Lower leg skin (tissue), 4 donors: ENCODE data around the gene TMEM198. TPM values are rescaled to one million over a fixed set of nuclear protein-coding genes. Genes with fewer than 3 reads are reported as not detected.

Source experiments
- DNase-seq, 2 donors: peaks; one replicate each; pipeline ENCODE4 v3.0.0-alpha.2; 2019; ENCODE audit warnings: low spot score in 2 of 2
- H3K4me3 ChIP-seq: fragments of 200-600 bp; sonication (generic); 2 replicates; pipeline ENCODE4 v1.5.1; 2017; ENCODE audit warnings: mild to moderate bottlenecking, low read depth; ENCODE audit not compliant: poor library complexity, severe bottlenecking
- POLR2A ChIP-seq, 2 donors: fragments of 450-650 bp; IDR thresholded peaks; one replicate each; pipeline ENCODE4 v1.6.1; 2016 to 2017; ENCODE audit warnings: antibody characterized with exemption in 2 of 2, mild to moderate bottlenecking in 1 of 2, moderate library complexity in 1 of 2
- WGBS, 2 donors: methylation state at CpG; one replicate each; pipeline ENCODE4 v1.1.5; 2018; 5-methylcytosine and 5-hydroxymethylcytosine counted together
- intact Hi-C: fragments of 100-400 bp; cut with DNase I; formaldehyde crosslinking; loops from one replicate; pipeline ENCODE4 v1.15.0; 2023; ENCODE audit warnings: low total_unique reads
- total RNA-seq, 4 donors: library from RNA; depleted of rRNA; stranded (reverse); fragments of >200 nt; gene quantifications; one replicate each; pipeline ENCODE4 v1.1.0, GENCODE V29; 2016
- TF ChIP-seq, protein P1 (sequence below), 3 donors: fragments of 450-650 bp; IDR thresholded peaks; one replicate each; pipeline ENCODE4 v1.5.1; 2016; ENCODE audit warnings: antibody characterized with exemption in 3 of 3, mild to moderate bottlenecking in 3 of 3, moderate library complexity in 2 of 3

TMEM198 gene
- total RNA-seq, 4 donors from 2014 or later: 0.17 to 2.1 (median 1.0) TPM

DNA sequence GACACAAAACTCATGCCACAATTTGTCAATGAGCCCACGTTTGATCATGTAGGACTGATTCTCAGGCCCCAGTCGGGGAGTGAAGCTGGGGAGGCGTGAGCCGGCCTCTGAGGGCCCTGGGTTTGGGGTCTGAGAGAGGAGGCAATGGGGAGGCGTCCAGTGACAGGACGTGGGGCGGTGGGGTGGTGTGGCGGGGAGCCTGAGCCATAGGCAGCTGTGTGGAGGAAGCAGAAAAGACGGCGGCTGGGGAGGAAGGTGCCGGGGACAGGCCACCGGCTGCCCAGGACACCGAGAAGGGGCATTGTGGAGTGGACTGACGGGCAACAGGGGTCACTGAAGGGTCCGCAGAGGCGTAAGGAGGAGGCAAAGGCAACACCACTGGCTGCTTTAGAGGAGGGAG, 7.4 kb upstream of the TMEM198 start:
- no peak overlapping the region for H3K4me3 ChIP-seq
- no peak for TF ChIP-seq POLR2A (IDR thresholded peaks at IDR 0.05)
- intact Hi-C loops: no loop called here
- DNase-seq: no peak
- 77 to 83% methylated on average over 15 to 16 of the region's 16 CpGs for WGBS, 2 donors

DNA sequence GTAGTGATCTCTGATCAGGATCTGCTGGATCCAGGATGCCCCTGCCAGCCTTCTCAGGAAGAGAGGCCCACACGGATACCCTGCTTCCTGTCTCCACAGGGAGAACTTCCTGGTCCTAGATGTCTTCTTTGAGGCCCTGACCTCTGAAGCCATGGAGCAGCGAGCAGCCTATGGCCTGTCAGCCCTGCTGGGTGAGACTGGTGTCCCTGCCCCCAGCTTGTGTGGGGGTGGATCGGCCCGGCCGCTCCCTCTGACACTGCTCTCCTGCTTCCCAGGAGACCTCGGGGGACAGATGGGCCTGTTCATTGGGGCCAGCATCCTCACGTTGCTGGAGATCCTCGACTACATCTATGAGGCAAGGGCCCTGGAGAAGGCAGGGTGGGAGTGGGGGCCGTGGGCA, 6.9 kb upstream of the TMEM198 start:
- TF ChIP-seq POLR2A (IDR thresholded peaks at IDR 0.05): no peak
- TF ChIP-seq, protein P1, sequence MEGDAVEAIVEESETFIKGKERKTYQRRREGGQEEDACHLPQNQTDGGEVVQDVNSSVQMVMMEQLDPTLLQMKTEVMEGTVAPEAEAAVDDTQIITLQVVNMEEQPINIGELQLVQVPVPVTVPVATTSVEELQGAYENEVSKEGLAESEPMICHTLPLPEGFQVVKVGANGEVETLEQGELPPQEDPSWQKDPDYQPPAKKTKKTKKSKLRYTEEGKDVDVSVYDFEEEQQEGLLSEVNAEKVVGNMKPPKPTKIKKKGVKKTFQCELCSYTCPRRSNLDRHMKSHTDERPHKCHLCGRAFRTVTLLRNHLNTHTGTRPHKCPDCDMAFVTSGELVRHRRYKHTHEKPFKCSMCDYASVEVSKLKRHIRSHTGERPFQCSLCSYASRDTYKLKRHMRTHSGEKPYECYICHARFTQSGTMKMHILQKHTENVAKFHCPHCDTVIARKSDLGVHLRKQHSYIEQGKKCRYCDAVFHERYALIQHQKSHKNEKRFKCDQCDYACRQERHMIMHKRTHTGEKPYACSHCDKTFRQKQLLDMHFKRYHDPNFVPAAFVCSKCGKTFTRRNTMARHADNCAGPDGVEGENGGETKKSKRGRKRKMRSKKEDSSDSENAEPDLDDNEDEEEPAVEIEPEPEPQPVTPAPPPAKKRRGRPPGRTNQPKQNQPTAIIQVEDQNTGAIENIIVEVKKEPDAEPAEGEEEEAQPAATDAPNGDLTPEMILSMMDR (IDR thresholded peaks at IDR 0.05): no peak
- intact Hi-C loops: no loop called here
- no peak for DNase-seq
- WGBS, 2 donors: 49 to 60% methylated on average over 9 of the region's 9 CpGs
- H3K4me3 ChIP-seq: no peak overlapping the region

DNA sequence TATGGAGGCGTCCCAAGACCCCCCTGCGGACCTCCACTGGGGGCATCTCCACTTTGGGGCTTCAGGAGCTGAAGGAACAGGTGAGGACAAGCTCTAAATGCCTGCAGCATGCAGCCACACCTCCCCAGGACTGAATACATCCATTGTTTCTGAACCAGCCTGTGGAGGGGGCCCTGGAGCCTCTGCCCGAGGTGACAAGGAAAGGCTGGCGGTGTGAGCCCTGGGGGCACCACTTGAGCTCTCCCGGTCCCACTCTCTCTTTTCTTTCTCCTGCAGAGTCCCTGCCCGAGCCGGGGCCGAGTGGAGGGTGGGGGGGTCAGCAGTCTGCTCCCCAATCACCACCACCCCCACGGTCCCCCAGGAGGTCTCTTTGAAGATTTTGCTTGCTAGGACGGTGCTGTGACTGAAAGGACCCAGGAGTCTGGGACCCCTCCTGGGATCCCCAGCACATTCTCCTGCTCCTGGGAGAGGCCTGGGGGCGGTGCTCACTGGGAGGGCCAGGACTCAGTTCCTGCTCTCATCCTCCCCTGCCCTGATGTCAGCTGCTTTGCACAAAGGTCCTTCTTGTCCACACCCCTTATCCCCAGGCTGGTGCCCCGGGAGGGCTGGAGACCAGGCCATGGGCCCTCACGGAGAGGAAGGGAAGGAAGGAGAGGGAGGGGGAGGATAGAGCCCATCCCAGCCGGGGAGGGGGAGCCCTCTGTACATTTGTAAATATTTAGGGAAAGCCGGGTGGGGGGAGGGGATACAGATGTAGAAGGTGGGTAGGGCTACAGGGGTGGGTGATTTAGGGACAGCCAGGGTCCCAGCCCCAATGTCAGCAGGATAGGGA, 6.0 kb upstream of the TMEM198 start:
- no peak for TF ChIP-seq POLR2A (IDR thresholded peaks at IDR 0.05)
- TF ChIP-seq, protein P1 (IDR thresholded peaks at IDR 0.05): no peak
- intact Hi-C loops: no loop called here
- no peak overlapping the region for H3K4me3 ChIP-seq
- 44 to 56% methylated on average over 13 to 14 of the region's 15 CpGs for WGBS, 2 donors
- DNase-seq: no peak

DNA sequence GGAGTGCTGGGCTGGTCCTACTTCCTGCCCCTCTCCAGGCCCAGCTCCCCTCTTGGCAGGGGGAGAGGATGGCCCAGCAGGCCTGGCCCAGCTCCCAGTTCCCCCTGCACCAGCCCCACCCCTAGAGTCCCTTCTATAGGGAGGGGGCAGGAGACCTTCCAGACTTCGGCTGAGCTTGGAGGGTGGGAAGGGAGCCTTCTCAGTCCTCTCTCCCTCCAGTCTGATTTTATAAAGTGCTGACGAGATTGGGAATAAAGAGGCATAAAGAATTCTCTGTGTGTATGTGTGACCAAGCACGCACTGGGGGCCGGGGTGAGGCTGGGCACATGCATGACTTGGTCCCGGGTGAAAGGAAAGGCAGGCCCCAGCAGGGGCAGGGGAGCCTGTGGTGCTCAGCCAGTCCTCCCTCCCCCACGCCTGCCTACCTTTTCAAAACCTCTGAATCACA, 5.3 kb upstream of the TMEM198 start:
- WGBS, 2 donors: 74 to 75% methylated on average over 6 of the region's 6 CpGs
- no peak for DNase-seq
- H3K4me3 ChIP-seq: no peak overlapping the region
- TF ChIP-seq, protein P1 (IDR thresholded peaks at IDR 0.05): no peak
- TF ChIP-seq POLR2A (IDR thresholded peaks at IDR 0.05): no peak
- intact Hi-C loops: no loop called here

DNA sequence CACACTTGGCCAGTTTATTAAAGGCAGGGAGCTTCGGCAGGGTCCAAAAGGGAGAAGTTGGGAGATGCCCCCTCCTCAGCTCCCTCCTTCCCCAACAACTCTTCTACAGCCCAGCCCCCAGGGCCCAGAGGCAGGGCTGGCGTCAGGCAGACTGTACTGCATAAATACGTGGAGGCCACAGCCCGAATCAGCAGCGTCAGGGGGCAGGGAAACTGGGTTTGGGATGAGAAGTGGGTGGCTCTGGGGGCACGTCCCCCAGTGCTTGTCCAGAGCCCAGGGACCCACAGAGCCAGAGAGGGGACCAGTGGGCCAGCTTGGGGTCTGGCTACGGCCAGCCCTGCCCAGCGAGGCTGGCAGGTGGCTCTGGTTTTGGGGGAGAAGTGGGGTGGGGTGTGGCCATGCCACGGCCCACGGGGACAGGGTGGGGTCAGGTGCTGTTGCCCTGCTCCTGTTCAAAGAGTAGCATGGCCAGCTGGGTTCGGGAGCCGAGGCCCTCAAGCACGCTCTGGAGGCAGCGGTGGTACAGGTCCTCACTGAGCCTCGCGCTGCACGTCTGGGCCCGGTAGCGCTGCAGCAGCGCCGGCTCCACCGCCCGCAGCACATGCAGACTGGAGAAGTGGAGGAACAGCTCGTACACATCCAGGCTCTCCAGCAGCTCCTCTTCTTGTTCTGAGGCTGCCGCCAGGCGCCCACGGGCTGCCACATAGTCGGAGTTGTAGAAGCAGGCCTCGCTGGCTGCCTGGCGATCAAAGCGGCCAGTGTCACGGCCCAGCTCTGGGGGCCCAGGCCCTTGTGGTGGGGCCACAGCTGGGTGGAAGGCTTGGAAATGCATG, 4.7 kb upstream of the TMEM198 start:
- no peak for DNase-seq
- intact Hi-C loops: no loop called here
- 88 to 90% methylated on average over 32 of the region's 32 CpGs for whole genome bisulfite sequencing, 2 donors
- no peak overlapping the region for H3K4me3 ChIP-seq
- TF ChIP-seq, protein P1 (IDR thresholded peaks at IDR 0.05): no peak
- no peak for TF ChIP-seq POLR2A (IDR thresholded peaks at IDR 0.05)
